HCT116 (cell line): ENCODE results near the gene TADA2B. TPM values are rescaled to one million over a fixed set of nuclear protein-coding genes. Genes with fewer than 3 reads are reported as not detected.

Experiments
- ATAC-seq: fragments of 200-7000 bp; cut with Tn5 transposase; 2 replicates; pipeline ENCODE4 v1.9.1; 2020; ENCODE audit warnings: mild to moderate bottlenecking, moderate library complexity
- BruUV-seq: library from RNA; stranded (reverse); fragments of 400-500 nt; replicated peaks from 2 replicates; lab custom pipeline; 2021; lab: Mats Ljungman, UMichigan
- CTCF ChIA-PET: fragments of 300-600 bp; sonication (Branson Sonifier 250); formaldehyde crosslinking; loops from one replicate; lab custom pipeline; 2021; ENCODE audit warnings: antibody characterized with exemption; lab: Charles Lee
- POLR2A ChIA-PET: fragments of 300-600, 350-600 bp; sonication (Branson Sonifier 250); formaldehyde crosslinking; loops from one replicate; lab custom pipeline; 2021; ENCODE audit warnings: antibody characterized with exemption; lab: Charles Lee
- RAD21 ChIA-PET, 2 experiments: fragments of 300-600 bp; sonication (Branson Sonifier 250); formaldehyde crosslinking; loops; one replicate each; lab custom pipeline; 2023; ENCODE audit warnings: low total read pairs in 2 of 2; ENCODE audit not compliant: uncharacterized antibody in 2 of 2, unreplicated experiment in 2 of 2, low non-redundant PET in 1 of 2; lab: Charles Lee
- DNase-seq: peaks from one replicate; pipeline ENCODE4 v3.0.0-alpha.2; 2010; ENCODE audit warnings: low read depth, low spot score
- H2AFZ ChIP-seq: fragments of 200-600 bp; shearing (Covaris generic), sonication (generic); 2 replicates; pipeline ENCODE4 v1.6.1; 2017; ENCODE audit warnings: low read depth, mixed run types, mixed read lengths, antibody characterized with exemption, low read length; ENCODE audit not compliant: poor library complexity, severe bottlenecking
- H3K27ac ChIP-seq: 2 replicates; pipeline ENCODE4 v1.5.1; 2012; ENCODE audit warnings: low read depth, low read length
- H3K27me3 ChIP-seq: fragments of 200-600 bp; sonication (generic); 2 replicates; pipeline ENCODE4 v1.6.1; 2016; ENCODE audit warnings: mixed run types, low read length, mixed read lengths; ENCODE audit not compliant: insufficient read depth
- H3K36me3 ChIP-seq, 2 experiments: fragments of 200-500 bp in 1 of 2; fragments of 200-600 bp in 1 of 2; sonication (Bioruptor generic) in 1 of 2; sonication (generic) in 1 of 2; 2 replicates each; pipeline versions ENCODE4 v1.5.1 to v1.6.1; 2014 to 2016; ENCODE audit warnings: low read length in 2 of 2, inconsistent platforms in 1 of 2, mixed read lengths in 1 of 2, mixed run types in 1 of 2; ENCODE audit not compliant: insufficient read depth in 2 of 2, control insufficient read depth in 1 of 2
- H3K4me1 ChIP-seq, 2 experiments: fragments of 200-600 bp in 1 of 2; sonication (generic) in 1 of 2; 2 replicates each; pipeline versions ENCODE4 v1.5.1 to v1.6.1; 2012 to 2017; ENCODE audit warnings: low read length in 2 of 2, inconsistent platforms in 1 of 2, mild to moderate bottlenecking in 1 of 2, mixed read lengths in 1 of 2, mixed run types in 1 of 2, moderate library complexity in 1 of 2; ENCODE audit not compliant: insufficient read depth in 2 of 2, control insufficient read depth in 1 of 2
- H3K4me2 ChIP-seq: fragments of 200-600 bp; sonication (generic); 2 replicates; pipeline ENCODE4 v1.6.1; 2017; ENCODE audit warnings: mixed run types, low read length, mixed read lengths
- H3K4me3 ChIP-seq, 2 experiments: fragments of 200-600 bp in 1 of 2; sonication (generic) in 1 of 2; replicated peaks in 1 of 2; 2 replicates each; pipeline ENCODE4 v1.5.1; 2011 to 2016; ENCODE audit warnings: low read length in 2 of 2, control low read depth in 1 of 2, low read depth in 1 of 2, mild to moderate bottlenecking in 1 of 2, mixed read lengths in 1 of 2, mixed run types in 1 of 2
- H3K79me2 ChIP-seq: fragments of 200-600 bp; sonication (generic); 2 replicates; pipeline ENCODE4 v1.6.1; 2017; ENCODE audit warnings: mild to moderate bottlenecking, mixed run types, low read length, moderate library complexity, mixed read lengths; ENCODE audit not compliant: insufficient read depth
- H3K9ac ChIP-seq: fragments of 200-600 bp; sonication (generic); 2 replicates; pipeline ENCODE4 v1.6.1; 2016; ENCODE audit warnings: low read length, mixed read lengths
- H3K9me2 ChIP-seq: fragments of 200-600 bp; sonication (generic), shearing (Covaris generic); 2 replicates; pipeline ENCODE4 v1.6.1; 2017; ENCODE audit warnings: mixed run types, mild to moderate bottlenecking, moderate library complexity; ENCODE audit not compliant: insufficient read depth
- H3K9me3 ChIP-seq, 2 experiments: fragments of 200-500 bp in 1 of 2; fragments of 200-600 bp in 1 of 2; sonication (Bioruptor generic) in 1 of 2; sonication (generic) in 1 of 2; 2 replicates each; pipeline ENCODE4 v1.6.1; 2014 to 2017; ENCODE audit warnings: low read length in 2 of 2, mixed read lengths in 2 of 2, inconsistent platforms in 1 of 2, low read depth in 1 of 2, mild to moderate bottlenecking in 1 of 2, mixed run types in 1 of 2, moderate library complexity in 1 of 2; ENCODE audit not compliant: control insufficient read depth in 1 of 2, insufficient read depth in 1 of 2
- H4K20me1 ChIP-seq: fragments of 200-600 bp; sonication (generic), shearing (Covaris generic); 2 replicates; pipeline ENCODE4 v1.6.1; 2017; ENCODE audit warnings: mixed run types, mild to moderate bottlenecking, moderate library complexity; ENCODE audit not compliant: insufficient read depth
- CEBPB ChIP-seq: IDR thresholded peaks from 2 replicates; pipeline ENCODE4 v1.6.1; 2012; ENCODE audit warnings: low read depth
- EZH2 ChIP-seq: fragments of 200-600 bp; sonication (generic); IDR thresholded peaks from 2 replicates; pipeline ENCODE4 v1.6.1; 2017; ENCODE audit warnings: antibody characterized with exemption, mixed run types
- EZH2phosphoT487 ChIP-seq: fragments of 200-600 bp; IDR thresholded peaks from 2 replicates; pipeline ENCODE4 v1.6.1; 2018; ENCODE audit warnings: antibody characterized with exemption, borderline replicate concordance
- FOSL1 ChIP-seq: IDR thresholded peaks from 2 replicates; pipeline ENCODE4 v1.6.1; 2012; ENCODE audit warnings: low read depth
- JUND ChIP-seq: IDR thresholded peaks from 2 replicates; pipeline ENCODE4 v1.6.1; 2012
- SIN3A ChIP-seq: IDR thresholded peaks from 2 replicates; pipeline ENCODE4 v1.6.1; 2012; ENCODE audit warnings: low read depth
- SP1 ChIP-seq: IDR thresholded peaks from 2 replicates; pipeline ENCODE4 v1.6.1; 2012; ENCODE audit warnings: low read depth
- ZFX ChIP-seq: fragments of 450-650 bp; IDR thresholded peaks from 2 replicates; pipeline ENCODE4 v1.6.1; 2017
- intact Hi-C: fragments of 100-400 bp; cut with micrococcal nuclease; formaldehyde crosslinking; loops from 2 replicates; pipeline ENCODE4 v1.10.0; 2022
- total RNA-seq: library from RNA; stranded (reverse); gene quantifications from one replicate; pipeline ENCODE4 v1.2.1, GENCODE V29; 2021; ENCODE audit not compliant: unreplicated experiment
- TF ChIP-seq, protein P1 (sequence below), 3 experiments: fragments of 200-600 bp in 1 of 3; sonication (generic) in 1 of 3; IDR thresholded peaks in 2 of 3; conservative IDR thresholded peaks in 1 of 3; 2 replicates each; pipeline ENCODE4 v1.5.1; 2012 to 2017; ENCODE audit warnings: low read depth in 2 of 3, low read length in 2 of 3, antibody characterized with exemption in 1 of 3, borderline replicate concordance in 1 of 3, control low read depth in 1 of 3, mild to moderate bottlenecking in 1 of 3, mixed read lengths in 1 of 3, mixed run types in 1 of 3, moderate library complexity in 1 of 3; ENCODE audit not compliant: insufficient read depth in 1 of 3
- TF ChIP-seq, protein P2 (sequence below): IDR thresholded peaks from 2 replicates; pipeline ENCODE4 v1.6.1; 2012

Gene TADA2B
- total RNA-seq, 1 experiment from 2014 or later = 13.4 TPM

DNA sequence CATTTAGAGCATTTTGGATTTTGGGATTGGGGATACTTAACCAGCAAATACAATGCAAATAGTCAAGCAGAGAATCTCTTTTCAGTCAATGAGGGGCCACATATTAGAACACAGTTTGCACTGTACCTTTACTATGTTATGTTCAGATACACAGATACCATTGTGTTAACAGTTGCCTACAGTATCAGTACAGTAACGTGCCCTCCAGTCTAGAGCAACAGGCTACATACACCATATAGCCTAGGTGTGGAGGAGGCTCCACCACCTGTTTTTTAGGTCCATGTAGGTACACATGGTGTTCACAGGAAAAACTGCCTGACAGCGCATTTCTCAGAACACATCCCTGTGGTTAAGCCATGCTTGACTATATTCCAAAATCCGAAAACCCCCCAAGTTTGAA is 15.6 kb downstream of the TADA2B start:
- ChIA-PET RAD21 (no interaction called here), CTCF (no interaction called here), POLR2A (no interaction called here)
- no TSS peak for BruUV-seq
- no peak for ATAC-seq
- H3K27me3 ChIP-seq = no peaks in the 10 kb centered on the region
- no peak overlapping the region for H2AFZ ChIP-seq
- H3K79me2 ChIP-seq = peaks cover 27% of the 10 kb centered on the region
- H3K4me2 ChIP-seq = no peak overlapping the region
- no peak overlapping the region for H3K27ac ChIP-seq
- no peak for DNase-seq
- no peak overlapping the region for H3K9ac ChIP-seq
- H3K4me3 ChIP-seq = no peak overlapping the region
- no peaks in the 10 kb centered on the region for H3K9me3 ChIP-seq
- intact Hi-C loops = no loop called here
- TF ChIP-seq SIN3A = no peak
- no peaks in the 10 kb centered on the region for H3K4me1 ChIP-seq
- no peaks in the 10 kb centered on the region for H3K9me2 ChIP-seq
- no peaks in the 10 kb centered on the region for H4K20me1 ChIP-seq
- H3K36me3 ChIP-seq = peaks cover 31 to 47% of the 10 kb centered on the region in 2 experiments

DNA sequence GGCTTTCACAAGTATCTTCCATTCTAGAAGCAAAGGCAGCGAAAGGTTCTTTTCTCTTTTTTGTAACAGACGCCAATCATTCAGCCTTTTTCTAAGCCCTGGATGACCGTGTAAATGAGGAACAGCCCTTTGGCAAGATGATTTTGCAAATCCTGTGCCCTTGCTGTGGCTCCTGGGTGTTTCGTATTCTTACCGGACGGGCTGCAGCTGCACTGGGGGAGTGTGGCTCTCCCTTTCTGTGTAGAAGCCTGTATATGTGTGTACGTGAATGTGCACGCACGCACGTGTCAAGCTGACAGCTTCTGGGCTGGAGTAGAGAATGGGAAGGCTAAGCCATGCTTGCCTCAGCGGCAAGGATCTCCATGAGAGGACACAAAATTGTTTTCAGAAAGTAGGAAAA is 16.5 kb downstream of the TADA2B start:
- peaks cover 35 to 51% of the 10 kb centered on the region in 2 experiments for H3K36me3 ChIP-seq
- POLR2A ChIA-PET = no interaction called here
- no peak for ATAC-seq

More for the DNA sequence above, 16.5 kb downstream of the TADA2B start:
- no peaks in the 10 kb centered on the region for H3K9me3 ChIP-seq
- H3K79me2 ChIP-seq = peaks cover 35% of the 10 kb centered on the region
- no peaks in the 10 kb centered on the region for H4K20me1 ChIP-seq
- intact Hi-C loops = no loop called here
- BruUV-seq = no TSS peak
- H3K9me2 ChIP-seq = no peaks in the 10 kb centered on the region
- H3K27ac ChIP-seq = no peak overlapping the region
- TF ChIP-seq SIN3A (no peak), JUND (no peak), SP1 (no peak), FOSL1 (no peak), ZFX (no peak), EZH2 (no peak), EZH2phosphoT487 (no peak), CEBPB (no peak)
- TF ChIP-seq, protein P1, sequence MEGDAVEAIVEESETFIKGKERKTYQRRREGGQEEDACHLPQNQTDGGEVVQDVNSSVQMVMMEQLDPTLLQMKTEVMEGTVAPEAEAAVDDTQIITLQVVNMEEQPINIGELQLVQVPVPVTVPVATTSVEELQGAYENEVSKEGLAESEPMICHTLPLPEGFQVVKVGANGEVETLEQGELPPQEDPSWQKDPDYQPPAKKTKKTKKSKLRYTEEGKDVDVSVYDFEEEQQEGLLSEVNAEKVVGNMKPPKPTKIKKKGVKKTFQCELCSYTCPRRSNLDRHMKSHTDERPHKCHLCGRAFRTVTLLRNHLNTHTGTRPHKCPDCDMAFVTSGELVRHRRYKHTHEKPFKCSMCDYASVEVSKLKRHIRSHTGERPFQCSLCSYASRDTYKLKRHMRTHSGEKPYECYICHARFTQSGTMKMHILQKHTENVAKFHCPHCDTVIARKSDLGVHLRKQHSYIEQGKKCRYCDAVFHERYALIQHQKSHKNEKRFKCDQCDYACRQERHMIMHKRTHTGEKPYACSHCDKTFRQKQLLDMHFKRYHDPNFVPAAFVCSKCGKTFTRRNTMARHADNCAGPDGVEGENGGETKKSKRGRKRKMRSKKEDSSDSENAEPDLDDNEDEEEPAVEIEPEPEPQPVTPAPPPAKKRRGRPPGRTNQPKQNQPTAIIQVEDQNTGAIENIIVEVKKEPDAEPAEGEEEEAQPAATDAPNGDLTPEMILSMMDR (IDR thresholded peaks at IDR 0.05 in 2 of 3, conservative IDR thresholded peaks at IDR 0.05 in 1 of 3; ENCODE audit: borderline replicate concordance in 1 of 3, insufficient read depth in 1 of 3, low read depth in 2 of 3, low read length in 2 of 3) = no peak
- TF ChIP-seq, protein P2, sequence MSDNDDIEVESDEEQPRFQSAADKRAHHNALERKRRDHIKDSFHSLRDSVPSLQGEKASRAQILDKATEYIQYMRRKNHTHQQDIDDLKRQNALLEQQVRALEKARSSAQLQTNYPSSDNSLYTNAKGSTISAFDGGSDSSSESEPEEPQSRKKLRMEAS = no peak
- H3K9ac ChIP-seq = no peak overlapping the region
- no peak for DNase-seq
- ChIA-PET CTCF (no interaction called here), RAD21 (no interaction called here)
- H3K4me2 ChIP-seq = no peak overlapping the region
- no peaks in the 10 kb centered on the region for H3K27me3 ChIP-seq
- H2AFZ ChIP-seq = no peak overlapping the region
- H3K4me3 ChIP-seq = no peak overlapping the region
- no peaks in the 10 kb centered on the region for H3K4me1 ChIP-seq
